Liver (tissue), 9 donors: ENCODE data around the gene ATXN7L1. TPM values are rescaled to one million over a fixed set of nuclear protein-coding genes. Genes with fewer than 3 reads are reported as not detected.

Experiments
- DNase-seq: peaks from one replicate; pipeline ENCODE4 v3.0.0-alpha.2; 2017; ENCODE audit warnings: low spot score
- H3K27ac ChIP-seq, 2 donors: one replicate each; pipeline ENCODE4 v1.7.0; 2013; ENCODE audit warnings: inconsistent platforms in 2 of 2, low read length in 2 of 2, control low read depth in 1 of 2, low read depth in 1 of 2, mild to moderate bottlenecking in 1 of 2
- H3K27me3 ChIP-seq, 4 donors: one replicate each; pipeline versions ENCODE4 v1.6.1 to v1.7.0; 2013; ENCODE audit warnings: low read length in 3 of 4, inconsistent platforms in 1 of 4, mild to moderate bottlenecking in 1 of 4, moderate library complexity in 1 of 4; ENCODE audit not compliant: control insufficient read depth in 4 of 4, insufficient read depth in 4 of 4
- H3K36me3 ChIP-seq, 4 donors: one replicate each; pipeline versions ENCODE4 v1.6.1 to v1.7.0; 2013; ENCODE audit warnings: low read length in 3 of 4, mild to moderate bottlenecking in 3 of 4, low read depth in 1 of 4, moderate library complexity in 1 of 4; ENCODE audit not compliant: control insufficient read depth in 4 of 4, insufficient read depth in 3 of 4
- H3K4me1 ChIP-seq, 4 donors: one replicate each; pipeline versions ENCODE4 v1.6.1 to v1.7.0; 2013; ENCODE audit warnings: low read length in 3 of 4, mild to moderate bottlenecking in 3 of 4, moderate library complexity in 1 of 4; ENCODE audit not compliant: control insufficient read depth in 4 of 4, insufficient read depth in 4 of 4
- H3K4me3 ChIP-seq, 3 donors: one replicate each; pipeline versions ENCODE4 v1.6.1 to v1.7.0; 2013; ENCODE audit warnings: low read length in 3 of 3, control low read depth in 1 of 3, low read depth in 1 of 3, mild to moderate bottlenecking in 1 of 3
- H3K9ac ChIP-seq, 2 donors: one replicate each; pipeline ENCODE4 v1.7.0; 2013; ENCODE audit warnings: low read length in 2 of 2, mild to moderate bottlenecking in 2 of 2, moderate library complexity in 2 of 2, control low read depth in 1 of 2, low read depth in 1 of 2
- H3K9me3 ChIP-seq, 4 donors: one replicate each; pipeline versions ENCODE4 v1.6.1 to v1.7.0; 2013; ENCODE audit warnings: low read length in 3 of 4; ENCODE audit not compliant: control insufficient read depth in 4 of 4
- ATF3 ChIP-seq: IDR thresholded peaks from 2 replicates; pipeline ENCODE4 v1.6.1; 2016; ENCODE audit warnings: antibody characterized with exemption
- CTCF ChIP-seq: fragments of 150-350 bp; IDR thresholded peaks from 2 replicates; pipeline ENCODE4 v1.5.1; 2017; ENCODE audit warnings: improper control_type of control experiment, low read depth, low read length; ENCODE audit not compliant: missing input control
- EGR1 ChIP-seq, 2 donors: IDR thresholded peaks; 2 replicates each; pipeline ENCODE4 v1.6.1; 2016 to 2018; ENCODE audit warnings: antibody characterized with exemption in 2 of 2, low read depth in 2 of 2
- FOXA1 ChIP-seq: IDR thresholded peaks from 2 replicates; pipeline ENCODE4 v1.6.1; 2016; ENCODE audit warnings: antibody characterized with exemption
- FOXA2 ChIP-seq: IDR thresholded peaks from 2 replicates; pipeline ENCODE4 v1.6.1; 2016; ENCODE audit warnings: antibody characterized with exemption
- GABPA ChIP-seq, 2 donors: IDR thresholded peaks in 1 of 2; conservative IDR thresholded peaks in 1 of 2; 2 replicates each; pipeline ENCODE4 v1.6.1; 2016; ENCODE audit warnings: antibody characterized with exemption in 2 of 2, mild to moderate bottlenecking in 1 of 2, moderate library complexity in 1 of 2
- JUND ChIP-seq, 2 donors: IDR thresholded peaks; 2 replicates each; pipeline ENCODE4 v1.6.1; 2016; ENCODE audit warnings: antibody characterized with exemption in 2 of 2
- MAX ChIP-seq: IDR thresholded peaks from 2 replicates; pipeline ENCODE4 v1.6.1; 2016; ENCODE audit warnings: antibody characterized with exemption
- NR2F2 ChIP-seq: IDR thresholded peaks from 2 replicates; pipeline ENCODE4 v1.6.1; 2016; ENCODE audit warnings: antibody characterized with exemption
- REST ChIP-seq: IDR thresholded peaks from 2 replicates; pipeline ENCODE4 v1.6.1; 2016; ENCODE audit warnings: antibody characterized with exemption, mild to moderate bottlenecking
- RXRA ChIP-seq, 2 donors: IDR thresholded peaks; 2 replicates each; pipeline ENCODE4 v1.6.1; 2017 to 2018; ENCODE audit warnings: antibody characterized with exemption in 2 of 2, mild to moderate bottlenecking in 1 of 2
- SP1 ChIP-seq: IDR thresholded peaks from 2 replicates; pipeline ENCODE4 v1.6.1; 2018; ENCODE audit warnings: antibody characterized with exemption, mild to moderate bottlenecking
- TAF1 ChIP-seq: conservative IDR thresholded peaks from 2 replicates; pipeline ENCODE4 v1.6.1; 2016; ENCODE audit warnings: antibody characterized with exemption, mild to moderate bottlenecking
- ZBTB33 ChIP-seq: IDR thresholded peaks from 2 replicates; pipeline ENCODE4 v1.6.1; 2016; ENCODE audit warnings: antibody characterized with exemption
- WGBS: extraction: QIAGEN DNeasy Blood & Tissue Kit; methylation state at CpG from one replicate; pipeline ENCODE4 v1.1.7; 2013; 5-methylcytosine and 5-hydroxymethylcytosine counted together
- polyA plus RNA-seq, 2 donors: library from polyadenylated mRNA; stranded (reverse) in 1 of 2; unstranded in 1 of 2; fragments of 200-250 nt in 1 of 2; fragments of >200 nt in 1 of 2; fragmentation: Nextera tagmentation in 1 of 2; extraction: Ambion mirVana in 1 of 2; gene quantifications; one replicate each; pipeline versions ENCODE4 v1.2.1 to v1.2.3, GENCODE V29; 2013 to 2015
- total RNA-seq, 2 donors: library from RNA; depleted of rRNA; stranded (reverse); fragments of >200 nt; gene quantifications; one replicate each; pipeline ENCODE4 v1.2.3, GENCODE V29; 2014
- donor health status: healthy.
- donor health status: healthy.
- donor health status: healthy.
- donor health status: healthy.
- donor health status: healthy.

ATXN7L1 gene
- total and polyA plus RNA-seq, 4 donors, result 2.1 to 7.4 (median 5.3) TPM

GRCh38 chr7:105825371-105825770, 51.0 kb downstream of the ATXN7L1 start:
- H3K36me3 ChIP-seq, result no peaks in the 10 kb centered on the region
- H3K4me3 ChIP-seq, result no peak overlapping the region
- H3K27me3 ChIP-seq, result no peaks in the 10 kb centered on the region
- peaks cover 0 to 26% (median 14%) of the 10 kb centered on the region in 4 donors for H3K4me1 ChIP-seq
- TF ChIP-seq CTCF (no peak), FOXA1 (no peak), ZBTB33 (no peak), TAF1 (no peak), ATF3 (no peak)
- no peak overlapping the region for H3K27ac ChIP-seq
- H3K9me3 ChIP-seq, result no peaks in the 10 kb centered on the region
- 76% methylated on average over 1 of the region's 1 CpG for WGBS
- H3K9ac ChIP-seq, result no peak overlapping the region
- DNase-seq, result no peak

GRCh38 chr7:105822806-105823205, 53.6 kb downstream of the ATXN7L1 start:
- Histone ChIP-seq H3K27me3 (no peaks in the 10 kb centered on the region), H3K4me3 (no peak overlapping the region), H3K9ac (no peak overlapping the region), H3K27ac (no peak overlapping the region), H3K4me1 (peaks cover 0 to 20% (median 9%) of the 10 kb centered on the region in 4 donors), H3K36me3 (no peaks in the 10 kb centered on the region), H3K9me3 (no peaks in the 10 kb centered on the region)
- no peak for DNase-seq
- WGBS, result 91% methylated on average over 1 of the region's 1 CpG
- TF ChIP-seq REST, result no peak
- no peak for TF ChIP-seq JUND (IDR thresholded peaks at IDR 0.05)
- no peak for TF ChIP-seq EGR1 (IDR thresholded peaks at IDR 0.05; ENCODE audit: low read depth in 2 of 2)
- TF ChIP-seq ATF3, result no peak
- TF ChIP-seq GABPA (IDR thresholded peaks at IDR 0.05 in 1 of 2, conservative IDR thresholded peaks at IDR 0.05 in 1 of 2), result no peak
- no peak for TF ChIP-seq FOXA2
- no peak for TF ChIP-seq SP1
- TF ChIP-seq NR2F2, result no peak
- TF ChIP-seq RXRA (IDR thresholded peaks at IDR 0.05), result no peak
- no peak for TF ChIP-seq MAX
- no peak for TF ChIP-seq FOXA1
